ENCODE data around the gene TLK1.

DNA sequence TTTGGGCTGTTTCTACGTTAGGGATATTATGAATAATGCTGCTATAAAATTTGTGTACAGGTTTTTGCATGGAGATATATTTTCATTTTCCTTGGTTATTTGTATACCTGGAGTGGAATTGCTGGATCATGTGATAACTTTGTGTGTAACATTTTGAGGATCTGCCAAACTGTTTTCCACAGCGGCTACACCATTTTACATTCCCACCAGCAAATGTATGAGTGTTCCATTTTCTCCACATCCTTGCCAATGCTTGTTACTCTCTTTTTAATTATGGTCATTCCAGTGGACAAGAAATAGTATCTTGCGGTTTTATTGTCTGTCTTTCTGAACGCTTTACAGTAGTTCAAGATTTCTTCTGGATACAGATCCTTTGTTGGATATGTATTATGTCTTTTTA lies 218.1 kb downstream of the TLK1 start:
- TF ChIP-seq SPI1 (IDR thresholded peaks at IDR 0.05; ENCODE audit: borderline replicate concordance, low read depth) = no peak
- TF ChIP-seq POLR2AphosphoS5 (IDR thresholded peaks at IDR 0.05; ENCODE audit: low read depth) = no peak

Measured in HL-60 (cell line).